DND-41 (cell line): ENCODE results near the gene DCHS1.

Experiments used
- EZH2 ChIP-seq: IDR thresholded peaks from 3 replicates; pipeline ENCODE4 v1.6.1; 2012; ENCODE audit warnings: borderline replicate concordance, low read depth, mild to moderate bottlenecking, moderate library complexity, low read length, inconsistent platforms; ENCODE audit not compliant: severe bottlenecking
- TF ChIP-seq, protein P1 (sequence below): IDR thresholded peaks from 2 replicates; pipeline ENCODE4 v1.5.1; 2012; ENCODE audit warnings: borderline replicate concordance, low read length, moderate library complexity, mild to moderate bottlenecking; ENCODE audit not compliant: poor library complexity, severe bottlenecking; ENCODE audit errors: extremely low read depth

- TF ChIP-seq, protein P1, sequence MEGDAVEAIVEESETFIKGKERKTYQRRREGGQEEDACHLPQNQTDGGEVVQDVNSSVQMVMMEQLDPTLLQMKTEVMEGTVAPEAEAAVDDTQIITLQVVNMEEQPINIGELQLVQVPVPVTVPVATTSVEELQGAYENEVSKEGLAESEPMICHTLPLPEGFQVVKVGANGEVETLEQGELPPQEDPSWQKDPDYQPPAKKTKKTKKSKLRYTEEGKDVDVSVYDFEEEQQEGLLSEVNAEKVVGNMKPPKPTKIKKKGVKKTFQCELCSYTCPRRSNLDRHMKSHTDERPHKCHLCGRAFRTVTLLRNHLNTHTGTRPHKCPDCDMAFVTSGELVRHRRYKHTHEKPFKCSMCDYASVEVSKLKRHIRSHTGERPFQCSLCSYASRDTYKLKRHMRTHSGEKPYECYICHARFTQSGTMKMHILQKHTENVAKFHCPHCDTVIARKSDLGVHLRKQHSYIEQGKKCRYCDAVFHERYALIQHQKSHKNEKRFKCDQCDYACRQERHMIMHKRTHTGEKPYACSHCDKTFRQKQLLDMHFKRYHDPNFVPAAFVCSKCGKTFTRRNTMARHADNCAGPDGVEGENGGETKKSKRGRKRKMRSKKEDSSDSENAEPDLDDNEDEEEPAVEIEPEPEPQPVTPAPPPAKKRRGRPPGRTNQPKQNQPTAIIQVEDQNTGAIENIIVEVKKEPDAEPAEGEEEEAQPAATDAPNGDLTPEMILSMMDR = no peak
- TF ChIP-seq EZH2 = no peak
Observed at GRCh38 chr11:6610591-6610990, 45.0 kb downstream of the DCHS1 start.
